ENCODE data around the gene DBN1. TPM values are rescaled to one million over a fixed set of nuclear protein-coding genes. Genes with fewer than 3 reads are reported as not detected.

The DBN1 gene
- polyA plus RNA-seq, 1 donor: 233 TPM

DNA sequence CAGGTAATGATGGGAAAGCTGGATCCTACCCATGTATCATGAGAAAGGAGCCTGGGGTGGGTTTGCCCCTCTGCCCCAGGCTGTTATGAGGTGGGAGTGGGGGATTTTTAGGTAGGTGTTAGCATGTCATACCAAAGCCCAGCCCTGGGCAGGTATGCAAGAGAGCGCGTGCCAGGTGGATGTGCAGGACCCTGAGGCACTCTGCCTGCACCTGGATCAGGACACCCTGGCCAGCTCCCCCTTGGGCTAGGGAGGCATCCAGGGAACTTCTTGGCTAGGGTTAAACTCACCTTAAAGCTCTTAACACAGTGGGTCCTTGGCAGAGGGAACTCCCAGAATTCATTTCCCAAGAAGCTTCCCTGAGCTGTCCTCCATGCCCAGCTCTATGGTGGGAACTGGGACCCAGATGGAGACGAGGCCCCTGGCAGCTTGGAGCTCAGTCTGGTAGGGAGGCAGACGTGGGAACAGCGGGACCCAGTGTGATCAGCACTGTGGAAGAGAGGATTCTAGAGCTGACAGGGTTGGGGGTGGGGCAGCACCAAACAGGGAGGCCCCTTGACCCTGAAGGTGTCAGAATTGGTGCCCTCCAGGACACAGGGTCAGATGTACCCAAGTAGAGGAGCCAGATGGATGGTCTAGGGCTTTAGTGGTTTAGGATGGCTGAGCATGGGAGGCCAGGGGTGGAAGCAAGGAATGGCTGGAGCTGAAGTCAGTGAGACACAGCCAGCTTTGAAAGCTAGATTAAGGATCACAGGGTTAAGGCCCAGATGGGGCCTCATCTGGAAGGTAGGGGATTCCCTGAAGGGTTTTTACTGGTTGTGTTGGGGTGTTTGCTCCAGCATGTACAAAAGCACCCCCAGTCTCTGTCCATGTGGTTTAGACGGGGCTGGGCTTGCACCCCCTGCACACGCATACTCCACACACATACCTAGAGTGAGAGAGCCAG lies 29.1 kb downstream of the DBN1 start:
- DNase-seq (ENCODE audit: low read depth): no peak

DNA sequence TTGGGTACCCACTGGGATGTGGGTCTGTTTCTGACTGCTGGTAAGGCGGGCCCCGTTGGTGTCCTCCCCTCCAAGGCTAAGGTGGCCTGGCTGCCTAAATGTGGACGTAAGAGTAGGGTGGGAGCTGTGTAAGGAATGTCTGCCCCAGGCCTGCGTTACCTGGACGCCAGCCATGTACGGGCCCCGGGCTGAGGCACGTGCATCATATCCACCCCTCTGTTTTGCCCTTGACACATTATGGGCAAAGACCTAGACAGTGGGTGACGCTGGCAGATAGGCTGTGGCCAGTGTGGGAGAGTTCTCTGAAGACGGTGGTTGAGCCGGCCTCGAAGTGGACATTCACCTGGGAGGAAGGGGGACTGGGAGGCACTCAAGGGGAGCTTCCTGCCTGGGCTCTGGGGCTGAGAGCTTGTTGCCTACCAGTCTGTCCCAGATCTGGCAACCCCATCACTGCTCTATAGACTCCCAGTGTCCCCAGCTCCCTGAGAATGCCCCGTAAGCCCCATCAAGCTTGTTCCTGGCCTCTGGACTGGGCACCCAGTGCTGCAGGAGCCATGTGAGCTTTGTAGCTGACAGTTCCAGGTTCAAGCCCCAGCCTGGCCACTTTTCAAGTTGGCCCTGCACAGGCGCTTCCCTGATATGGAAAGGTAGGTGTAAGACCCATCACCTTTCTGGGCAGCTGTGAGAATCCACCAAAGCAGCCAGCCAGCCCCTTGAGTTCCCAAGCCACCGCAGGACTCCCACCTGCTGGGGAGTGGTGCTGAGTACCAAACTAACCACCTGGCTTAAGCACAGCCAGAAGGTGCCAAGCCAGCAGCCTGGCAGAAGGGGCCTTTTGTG lies 30.1 kb downstream of the DBN1 start:
- DNase-seq (ENCODE audit: low read depth): no peak

DNA sequence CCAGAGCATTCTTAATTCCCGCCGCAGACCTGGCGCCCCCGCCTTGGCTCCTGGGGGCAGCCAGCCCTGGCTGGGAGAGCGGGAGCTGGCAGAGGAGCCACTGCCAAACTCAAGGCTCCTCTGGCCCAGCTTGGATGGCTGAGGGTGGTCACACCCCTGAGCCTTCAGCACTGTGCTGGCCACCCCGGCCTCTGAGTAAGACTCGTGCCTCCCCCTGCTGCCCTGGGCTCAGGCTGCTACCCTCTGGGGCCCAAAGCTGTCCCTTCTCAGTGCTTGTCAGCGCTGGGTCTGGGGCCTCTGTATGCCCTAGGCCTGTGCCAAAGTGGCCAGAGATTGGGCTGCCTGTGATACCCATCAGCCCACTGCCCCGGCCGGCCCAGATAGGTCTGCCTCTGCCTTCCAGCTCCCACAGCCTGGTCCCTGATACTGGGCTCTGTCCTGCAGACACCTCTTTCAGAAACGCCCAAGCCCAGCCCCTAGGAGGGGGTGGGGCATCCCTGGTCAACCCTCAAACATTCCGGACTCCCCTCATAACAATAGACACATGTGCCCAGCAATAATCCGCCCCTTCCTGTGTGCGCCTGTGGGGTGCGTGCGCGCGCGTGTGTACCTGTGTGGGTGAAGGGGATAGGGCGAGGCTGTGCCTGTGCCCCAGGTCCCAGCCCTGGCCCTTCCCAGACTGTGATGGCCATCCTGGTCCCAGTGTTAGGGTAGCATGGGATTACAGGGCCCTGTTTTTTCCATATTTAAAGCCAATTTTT lies 31.2 kb downstream of the DBN1 start:
- no peak for DNase-seq (ENCODE audit: low read depth)

DNA sequence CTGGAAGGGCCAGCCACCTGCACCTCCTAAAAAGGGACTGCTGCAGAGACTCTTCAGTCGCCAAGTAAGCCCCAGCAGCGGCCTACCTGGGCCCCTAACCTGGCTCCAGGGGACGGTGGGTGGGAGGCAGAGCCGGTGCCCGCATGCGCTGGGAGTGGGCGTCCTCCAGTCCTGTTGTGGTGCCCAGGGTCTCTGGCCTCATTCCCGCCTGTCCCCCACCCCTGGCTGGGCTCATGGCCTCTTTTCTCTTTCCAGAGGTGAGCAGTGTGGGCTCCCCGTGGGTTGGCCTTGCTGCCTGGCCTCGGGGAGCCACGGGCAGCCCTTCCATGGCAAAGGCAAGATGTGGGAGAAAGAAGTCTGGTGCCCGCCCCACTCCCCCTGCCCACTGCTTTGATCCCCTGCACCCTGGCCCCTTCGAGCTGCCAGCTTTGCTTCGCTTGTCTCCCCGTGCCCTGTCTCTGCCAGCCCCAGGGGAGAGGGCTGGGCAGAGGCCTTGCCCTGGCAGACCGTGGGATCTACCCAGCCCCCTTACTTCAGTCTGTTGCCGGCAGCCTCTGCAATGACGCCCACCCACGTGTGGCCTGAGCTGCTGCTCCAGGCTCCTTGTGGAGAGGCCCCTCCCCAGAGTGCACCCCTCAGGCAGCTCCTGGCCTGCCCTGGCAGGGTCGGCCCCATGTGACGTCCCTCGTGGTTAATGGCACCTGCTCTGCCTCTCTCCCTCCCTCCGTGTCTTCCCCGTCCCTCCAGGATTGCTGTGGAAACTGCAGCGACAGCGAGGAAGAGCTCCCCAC lies 32.2 kb downstream of the DBN1 start:
- no peak for DNase-seq (ENCODE audit: low read depth)

DNA sequence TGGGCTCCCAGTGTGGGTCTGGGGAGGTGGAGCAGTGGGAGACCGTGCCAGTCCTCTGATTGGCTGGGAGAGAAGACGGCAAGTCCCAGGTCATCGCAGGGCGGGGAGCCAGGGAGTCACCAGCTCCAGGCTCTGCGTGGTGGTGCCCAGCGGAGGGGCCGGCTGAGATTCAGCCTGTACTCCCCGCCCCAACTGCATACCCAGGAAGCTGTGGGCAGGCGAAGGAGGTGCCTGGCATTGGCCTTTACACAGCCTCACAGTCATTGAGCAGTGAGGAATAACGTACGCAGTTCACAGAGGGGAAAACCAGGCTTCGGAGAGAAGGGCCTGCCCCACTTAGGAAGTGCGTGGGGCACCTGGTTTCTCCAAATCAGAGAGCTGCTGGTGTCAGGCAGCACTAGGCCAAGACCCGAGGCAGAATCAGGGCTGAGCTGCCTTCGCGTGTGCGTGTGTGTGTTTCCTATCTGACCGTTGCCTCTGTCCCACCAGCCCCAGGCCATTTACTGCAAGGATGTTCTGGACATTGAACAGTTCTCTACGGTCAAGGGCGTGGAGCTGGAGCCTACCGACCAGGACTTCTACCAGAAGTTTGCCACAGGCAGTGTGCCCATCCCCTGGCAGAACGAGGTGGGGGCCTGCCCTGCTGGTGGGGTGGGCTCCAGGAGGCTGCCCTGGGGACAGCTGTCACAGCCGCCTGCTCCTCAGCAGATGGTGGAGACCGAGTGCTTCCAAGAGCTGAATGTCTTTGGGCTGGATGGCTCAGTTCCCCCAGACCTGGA lies 33.0 kb downstream of the DBN1 start:
- DNase-seq (ENCODE audit: low read depth): no peak

DNA sequence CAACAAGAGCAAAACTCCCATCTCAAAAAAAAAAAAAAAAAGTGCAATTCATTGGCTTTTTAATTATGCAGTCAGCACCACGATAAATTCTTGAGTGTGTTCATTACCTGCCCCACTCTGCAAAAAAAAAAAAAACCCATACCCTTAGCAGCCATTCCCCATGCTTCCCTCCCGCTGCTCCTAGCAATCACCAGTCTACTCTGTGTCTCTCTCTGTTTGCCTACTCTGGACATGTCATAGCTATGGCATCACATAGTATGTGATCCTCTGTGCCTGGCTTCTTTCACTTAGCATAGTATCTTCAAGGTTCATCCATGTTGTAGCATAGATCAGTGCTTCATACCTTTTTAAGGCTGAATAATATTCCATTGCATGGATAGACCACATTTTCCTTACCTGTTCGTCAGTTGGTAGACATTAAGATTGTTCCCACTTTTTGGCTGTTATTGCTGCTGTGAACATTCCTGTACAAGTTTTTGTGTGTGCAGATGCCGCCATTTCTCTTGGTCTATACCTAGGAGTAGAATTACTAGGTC lies 33.8 kb downstream of the DBN1 start:
- no peak for DNase-seq (ENCODE audit: low read depth)

DNA sequence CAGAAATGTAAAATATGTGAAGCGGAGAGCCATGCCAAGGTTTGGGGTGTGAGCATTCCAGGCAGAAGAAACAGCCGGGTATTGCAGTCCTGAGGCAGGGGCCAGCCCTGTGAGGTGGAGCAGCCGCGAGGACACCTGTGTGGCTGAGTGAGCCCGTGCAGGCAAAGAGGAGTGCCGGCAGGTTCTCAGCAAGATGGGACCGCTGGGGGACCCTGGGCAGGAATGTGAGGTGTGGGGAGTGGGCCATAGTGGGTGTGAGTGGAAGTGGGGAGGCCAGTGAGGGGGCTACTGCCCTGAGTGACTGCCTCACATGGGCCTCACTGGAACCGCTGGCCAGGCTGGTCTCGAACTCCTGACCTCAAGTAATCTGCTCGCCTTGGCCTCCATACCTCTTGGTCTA lies 35.0 kb downstream of the DBN1 start:
- no peak for DNase-seq (ENCODE audit: low read depth)

DNA sequence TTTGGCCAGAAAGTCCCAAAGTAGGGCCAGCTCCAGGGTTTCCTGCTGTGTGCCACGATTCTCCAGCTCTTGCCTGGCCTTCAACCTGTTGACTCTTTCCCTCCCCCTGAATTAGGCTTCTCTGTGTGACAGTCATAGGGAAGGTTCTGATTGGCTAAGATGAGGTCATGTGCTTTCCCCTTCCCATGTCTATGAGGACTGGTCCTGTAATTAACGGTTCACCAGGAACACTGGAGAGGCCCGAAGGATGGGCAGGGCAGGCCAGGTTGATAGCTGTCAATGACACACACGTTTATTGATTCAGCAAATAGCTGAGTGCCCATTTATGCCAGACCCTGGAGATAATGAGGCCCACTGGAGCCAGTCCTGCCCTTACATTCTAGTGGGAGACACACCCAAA lies 35.8 kb downstream of the DBN1 start:
- DNase-seq (ENCODE audit: low read depth): no peak

DNA sequence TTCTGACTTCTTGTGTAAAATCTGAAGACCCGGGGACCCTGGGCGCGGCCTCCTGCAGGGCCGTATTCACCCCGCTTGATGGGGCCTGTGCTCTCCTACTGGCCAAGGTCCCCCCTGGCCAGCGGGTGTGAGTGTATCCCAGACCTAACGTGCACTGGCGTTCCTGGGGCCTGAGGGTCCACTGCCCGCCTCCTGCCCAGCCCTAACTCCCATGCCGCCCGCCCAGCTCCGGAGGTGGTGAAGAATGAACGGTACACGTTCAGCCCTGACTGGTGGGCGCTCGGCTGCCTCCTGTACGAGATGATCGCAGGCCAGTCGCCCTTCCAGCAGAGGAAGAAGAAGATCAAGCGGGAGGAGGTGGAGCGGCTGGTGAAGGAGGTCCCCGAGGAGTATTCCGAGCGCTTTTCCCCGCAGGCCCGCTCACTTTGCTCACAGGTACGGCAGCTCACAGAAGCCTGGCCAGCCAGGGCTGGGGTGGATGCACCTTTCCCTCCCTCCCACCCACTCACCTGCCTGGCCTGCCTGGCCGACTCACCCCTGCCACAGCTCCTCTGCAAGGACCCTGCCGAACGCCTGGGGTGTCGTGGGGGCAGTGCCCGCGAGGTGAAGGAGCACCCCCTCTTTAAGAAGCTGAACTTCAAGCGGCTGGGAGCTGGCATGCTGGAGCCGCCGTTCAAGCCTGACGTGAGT lies 37.4 kb downstream of the DBN1 start:
- DNase-seq (ENCODE audit: low read depth): no peak

DNA sequence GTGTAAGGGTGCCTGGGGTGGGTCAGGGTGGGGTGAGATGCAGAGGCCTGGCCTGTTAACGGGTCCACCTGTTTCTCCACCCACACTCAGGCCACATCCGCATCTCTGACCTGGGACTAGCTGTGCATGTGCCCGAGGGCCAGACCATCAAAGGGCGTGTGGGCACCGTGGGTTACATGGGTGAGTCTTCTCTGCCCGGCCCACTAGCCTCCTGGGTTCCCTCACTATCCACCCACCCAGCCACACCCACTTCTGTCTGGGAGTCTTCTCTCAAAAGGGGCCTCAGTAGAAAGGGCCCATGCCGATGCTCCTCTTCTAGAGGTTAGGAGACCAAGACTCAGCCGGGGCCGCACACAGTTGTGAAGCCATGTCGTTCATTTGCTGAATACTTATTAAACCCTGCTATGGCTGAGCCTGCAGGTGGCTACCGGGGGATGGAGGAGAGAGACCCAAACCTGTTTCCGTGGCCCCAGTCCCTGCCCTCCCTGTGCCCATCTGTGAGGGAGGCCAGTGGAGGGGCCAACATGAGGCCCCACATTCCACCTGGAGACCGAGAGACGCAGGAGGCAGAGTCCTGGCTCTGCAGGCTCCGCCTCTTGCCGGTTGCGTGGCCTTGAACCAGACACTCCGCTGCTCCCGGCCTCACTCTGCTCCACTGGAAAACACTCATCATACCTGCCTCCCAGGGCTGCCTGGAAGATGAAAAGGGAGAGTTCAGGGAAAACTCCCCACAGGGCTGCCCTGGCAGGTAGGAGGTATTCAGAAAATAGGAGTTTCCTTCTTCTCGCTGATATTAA lies 38.3 kb downstream of the DBN1 start:
- DNase-seq (ENCODE audit: low read depth): no peak

DNA sequence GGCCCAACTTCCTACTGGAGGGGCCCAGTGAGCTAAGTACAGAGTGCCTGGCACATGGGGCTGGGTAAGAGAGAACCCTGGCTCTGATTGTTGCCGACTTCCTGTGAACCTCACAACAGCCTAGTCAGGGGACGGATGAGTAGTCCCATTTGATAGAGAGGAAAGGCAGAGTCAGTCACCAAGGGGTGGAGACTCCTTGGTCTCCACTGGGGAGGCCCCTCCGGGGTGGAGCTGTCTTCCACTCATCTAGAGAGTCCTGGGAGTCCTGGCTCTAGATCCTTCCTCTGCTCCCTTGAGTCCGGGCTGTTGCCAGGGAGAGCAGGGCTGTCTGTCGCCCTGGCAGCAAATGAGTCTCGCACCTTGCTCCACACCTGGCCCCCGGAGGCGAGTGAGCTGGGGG lies 39.0 kb downstream of the DBN1 start:
- no peak for DNase-seq (ENCODE audit: low read depth)

DNA sequence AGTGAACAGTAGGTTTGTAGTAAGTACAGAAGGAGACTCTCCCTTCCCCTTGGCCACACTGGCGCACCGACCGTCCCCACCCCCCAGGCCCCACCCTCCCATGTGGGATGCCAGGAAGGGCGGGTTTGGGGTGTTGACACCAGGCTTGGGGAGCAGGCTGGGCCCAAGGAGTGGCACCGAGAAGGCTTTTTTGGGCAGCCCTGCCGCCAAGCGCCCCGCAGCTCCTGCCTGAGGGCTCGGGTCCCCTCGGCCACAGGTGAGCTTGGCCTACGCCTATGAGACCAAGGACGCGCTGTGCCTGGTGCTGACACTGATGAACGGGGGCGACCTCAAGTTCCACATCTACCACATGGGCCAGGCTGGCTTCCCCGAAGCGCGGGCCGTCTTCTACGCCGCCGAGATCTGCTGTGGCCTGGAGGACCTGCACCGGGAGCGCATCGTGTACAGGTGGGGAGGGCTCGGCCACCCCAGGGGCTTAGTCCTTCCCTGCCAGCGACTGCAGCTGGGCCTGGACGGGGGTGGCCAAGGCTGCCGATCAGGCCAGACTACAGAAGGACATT lies 39.7 kb downstream of the DBN1 start:
- no peak for DNase-seq (ENCODE audit: low read depth)

DNA sequence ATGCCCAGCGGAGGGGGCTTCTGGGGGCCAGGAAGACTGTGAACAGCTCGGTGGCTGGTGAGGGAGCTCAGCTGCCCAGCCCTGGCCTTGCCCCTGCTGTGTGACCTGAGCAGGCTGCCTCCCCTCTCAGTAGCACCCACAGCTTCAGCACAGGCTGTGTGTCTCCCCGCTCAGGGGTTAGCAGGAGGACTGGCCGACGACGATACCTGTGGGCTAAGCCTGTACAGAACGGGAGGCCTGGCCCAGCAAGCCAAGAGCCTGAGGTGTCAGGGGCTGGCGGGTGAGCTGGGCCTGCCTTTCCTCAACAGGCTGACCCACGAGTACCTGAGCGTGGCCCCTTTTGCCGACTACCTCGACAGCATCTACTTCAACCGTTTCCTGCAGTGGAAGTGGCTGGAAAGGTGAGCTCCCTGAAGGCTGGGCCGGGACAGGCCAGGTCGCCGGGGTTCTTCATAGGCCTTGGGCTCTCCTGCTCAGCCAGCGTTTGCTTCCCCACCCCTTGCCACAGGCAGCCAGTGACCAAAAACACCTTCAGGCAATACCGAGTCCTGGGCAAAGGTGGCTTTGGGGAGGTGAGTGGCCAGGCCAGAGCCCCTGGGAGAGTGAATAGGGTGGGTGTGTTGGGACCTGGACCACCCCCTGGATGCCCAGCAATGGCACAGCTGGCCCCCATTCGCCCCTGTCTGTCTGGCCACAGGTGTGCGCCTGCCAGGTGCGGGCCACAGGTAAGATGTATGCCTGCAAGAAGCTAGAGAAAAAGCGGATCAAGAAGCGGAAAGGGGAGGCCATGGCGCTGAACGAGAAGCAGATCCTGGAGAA lies 40.4 kb downstream of the DBN1 start:
- no peak for DNase-seq (ENCODE audit: low read depth)

DNA sequence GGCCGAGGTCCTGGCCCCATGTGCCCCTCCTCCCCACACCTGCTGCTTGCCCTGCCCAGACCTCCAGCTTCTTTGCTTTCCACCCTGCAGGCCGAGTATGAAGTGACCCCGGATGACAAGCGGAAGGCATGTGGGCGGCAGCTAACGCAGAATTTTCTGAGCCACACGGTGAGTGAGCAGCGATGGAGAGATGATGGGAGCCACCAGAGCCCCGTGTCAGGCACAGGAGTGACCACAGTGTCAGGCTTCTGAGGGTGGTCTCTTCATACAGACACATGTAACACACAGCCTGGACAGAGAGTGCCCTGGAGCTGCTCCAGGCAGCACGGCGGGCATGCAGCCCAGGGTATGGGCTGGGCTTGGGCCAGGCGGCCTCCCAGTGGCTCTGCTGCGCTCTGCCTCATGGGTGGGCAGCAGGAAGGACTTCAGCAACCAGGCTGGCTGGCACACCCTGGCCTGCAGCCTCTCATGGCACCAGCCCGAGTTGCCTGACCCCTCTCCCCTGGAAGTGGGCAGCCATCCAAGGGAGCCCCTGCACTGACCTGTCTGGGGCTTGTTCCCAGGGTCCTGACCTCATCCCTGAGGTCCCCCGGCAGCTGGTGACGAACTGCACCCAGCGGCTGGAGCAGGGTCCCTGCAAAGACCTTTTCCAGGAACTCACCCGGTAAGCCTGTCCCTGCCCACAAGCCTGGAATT lies 41.1 kb downstream of the DBN1 start:
- DNase-seq (ENCODE audit: low read depth): no peak

DNA sequence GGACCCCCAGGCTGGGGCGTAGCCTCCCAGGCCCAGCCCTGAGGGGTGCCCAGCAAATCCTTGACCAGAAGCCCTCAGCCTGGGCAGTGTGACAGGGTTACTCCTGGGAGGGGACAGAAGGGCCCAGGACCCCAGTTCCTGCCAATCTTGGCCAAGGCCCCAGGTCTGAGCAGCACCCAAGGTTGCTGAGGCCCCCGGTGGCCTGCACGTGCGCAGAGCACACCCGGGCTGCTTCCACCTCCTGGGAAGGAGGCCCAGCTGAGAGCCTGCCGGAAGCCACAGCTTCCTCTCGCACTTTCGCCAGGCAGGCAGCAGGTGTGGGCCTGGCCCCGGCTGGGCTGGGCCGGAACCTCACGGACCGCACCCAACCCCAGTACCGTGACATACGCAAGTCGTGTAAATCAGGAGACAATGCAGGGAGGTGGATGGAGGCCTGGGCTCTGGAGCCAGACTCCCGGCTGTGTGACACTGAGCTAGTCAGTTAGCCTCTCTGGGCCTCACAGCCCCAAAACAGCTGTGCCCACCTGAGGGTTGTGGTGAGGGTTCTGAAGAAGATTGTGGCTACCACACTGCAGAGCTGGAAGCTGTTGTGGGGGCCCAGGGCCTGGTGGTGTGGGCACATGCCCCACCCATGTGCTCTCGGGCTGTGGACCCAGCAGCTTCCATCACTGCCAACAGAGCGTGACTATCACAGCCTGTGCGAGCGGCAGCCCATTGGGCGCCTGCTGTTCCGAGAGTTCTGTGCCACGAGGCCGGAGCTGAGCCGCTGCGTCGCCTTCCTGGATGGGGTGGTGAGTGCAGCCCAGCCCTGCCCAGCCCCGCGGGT lies 41.9 kb downstream of the DBN1 start:
- no peak for DNase-seq (ENCODE audit: low read depth)

DNA sequence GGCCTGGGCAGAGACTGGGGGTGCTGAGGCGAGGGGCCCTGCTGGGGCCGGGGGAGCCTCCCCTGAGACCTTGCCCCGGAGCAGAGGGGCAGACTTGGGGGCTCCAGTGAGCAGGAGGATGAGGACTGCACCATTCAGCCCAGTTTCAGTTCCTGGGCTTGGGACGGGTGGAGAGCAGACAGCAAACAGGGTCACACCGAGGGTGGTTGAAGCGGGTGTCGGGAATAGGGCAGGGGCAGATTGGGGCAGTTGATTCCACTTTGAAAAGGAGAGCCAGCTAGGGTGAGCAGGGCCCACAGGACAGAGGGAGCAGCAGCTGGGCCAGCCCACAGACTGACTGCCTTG lies 42.5 kb downstream of the DBN1 start:
- no peak for DNase-seq (ENCODE audit: low read depth)
